ENCODE data around the gene TAP2.

GRCh38 chr6:32882879-32883250 lies 44.3 kb upstream of the TAP2 start:
- TF ChIP-seq SMC3 (conservative IDR thresholded peaks at IDR 0.05; ENCODE audit: poor library complexity) (no peak), CTCF (IDR thresholded peaks at IDR 0.05; ENCODE audit: poor library complexity, severe bottlenecking) (no peak), MXI1 (conservative IDR thresholded peaks at IDR 0.05; ENCODE audit: poor library complexity, severe bottlenecking) (no peak), EP300 (conservative IDR thresholded peaks at IDR 0.05; ENCODE audit: poor library complexity, severe bottlenecking) (no peak)
